NCI-H128 (cell line): ENCODE data around the gene NXN.
"Not testable (repeated sequence)": the region's sequence is repeated elsewhere in the genome, so short reads cannot be mapped to it uniquely, and the experiment has no call there.

ENCODE experiments used
- DNase-seq: peaks from one replicate; lab custom pipeline; 2025; ENCODE audit not compliant: unreplicated experiment; lab: John Stamatoyannopoulos, UW

Gene NXN

DNA sequence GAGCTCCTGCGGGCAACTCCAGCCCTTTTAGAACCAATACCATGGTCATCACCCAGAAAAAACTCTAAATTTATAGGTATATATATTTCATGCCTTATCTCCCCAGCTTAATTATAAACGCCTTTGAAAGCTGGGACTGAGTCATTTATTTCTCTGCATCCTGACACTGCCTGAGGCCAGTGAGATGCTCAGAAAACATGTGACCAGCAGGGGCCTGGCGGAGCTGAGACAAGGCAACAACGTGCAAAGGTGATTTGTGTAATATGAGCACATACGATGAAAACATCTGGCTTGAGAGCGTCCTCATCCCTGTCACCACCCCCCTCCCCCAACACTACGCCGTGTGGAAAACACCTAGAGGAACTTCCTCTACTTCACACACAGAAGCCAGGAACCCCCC lies 22.7 kb downstream of the NXN start:
- DNase-seq: no peak

DNA sequence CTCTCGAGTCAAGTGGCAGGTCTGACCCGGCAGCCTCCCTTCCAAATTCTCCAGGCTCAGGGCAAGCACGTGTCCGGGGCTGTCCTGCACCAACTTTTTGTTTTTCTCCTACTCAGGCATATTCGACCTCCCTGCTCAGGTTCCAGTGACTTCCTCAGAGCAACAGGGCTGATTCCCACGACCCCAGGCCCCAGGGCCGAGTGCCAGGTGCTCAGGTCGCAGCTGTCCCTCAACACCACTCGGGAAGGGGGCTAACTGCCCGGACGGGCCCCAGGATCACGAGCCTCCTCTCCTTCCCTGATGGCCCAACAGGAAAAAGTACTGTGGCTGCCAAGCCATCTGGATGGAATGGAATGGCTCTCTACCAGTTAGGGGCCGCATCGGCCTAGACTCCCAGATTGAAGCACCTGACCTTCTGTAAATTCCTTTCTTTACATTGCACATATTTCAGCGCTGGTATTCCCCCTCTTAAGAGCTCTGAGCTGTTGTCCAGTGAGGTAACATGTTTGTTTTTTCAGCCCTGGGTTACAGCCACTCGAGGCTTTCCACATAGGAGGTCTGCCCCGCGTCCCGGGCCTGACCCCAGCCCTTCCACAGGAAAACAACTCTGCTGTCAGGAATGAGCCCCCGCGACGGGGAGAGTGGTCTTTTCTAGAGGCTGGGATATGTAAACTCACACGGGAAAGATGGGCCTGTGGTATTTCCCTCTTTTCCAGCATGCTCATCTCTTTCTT lies 25.0 kb downstream of the NXN start:
- DNase-seq: no peak

DNA sequence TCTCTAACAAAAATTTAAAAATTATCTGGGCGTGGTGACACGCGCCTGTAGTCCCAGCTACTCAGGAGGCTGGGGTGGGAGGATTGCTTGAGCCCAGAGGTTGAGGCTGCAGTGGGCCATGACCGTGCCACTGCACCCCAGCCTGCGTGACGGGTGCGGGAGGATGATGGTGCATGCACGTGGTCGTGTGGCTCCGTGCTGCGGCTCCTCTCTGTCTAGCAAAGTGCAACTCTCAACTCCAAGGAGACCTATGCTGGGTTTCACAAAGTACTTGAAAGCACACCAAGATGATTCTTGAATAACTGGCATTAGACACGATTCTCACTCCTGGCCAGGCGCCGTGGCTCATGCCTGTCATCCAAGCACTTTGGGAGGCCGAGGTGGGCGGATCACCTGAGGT lies 25.8 kb downstream of the NXN start:
- no peak for DNase-seq

DNA sequence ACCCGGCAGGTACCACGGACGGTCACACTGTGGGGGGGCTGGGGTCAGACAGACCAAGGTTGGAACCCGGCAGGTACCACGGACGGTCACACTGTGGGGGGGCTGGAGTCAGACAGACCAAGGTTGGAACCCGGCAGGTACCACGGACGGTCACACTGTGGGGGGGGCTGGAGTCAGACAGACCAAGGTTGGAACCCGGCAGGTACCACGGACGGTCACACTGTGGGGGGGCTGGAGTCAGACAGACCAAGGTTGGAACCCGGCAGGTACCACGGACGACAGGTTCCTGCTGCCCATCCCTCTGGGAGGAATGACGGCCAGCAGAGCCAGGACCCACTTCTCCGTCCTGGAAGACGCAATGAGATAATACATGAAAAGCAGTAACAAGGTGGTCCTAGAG lies 27.0 kb downstream of the NXN start:
- DNase-seq: not testable (repeated sequence)

DNA sequence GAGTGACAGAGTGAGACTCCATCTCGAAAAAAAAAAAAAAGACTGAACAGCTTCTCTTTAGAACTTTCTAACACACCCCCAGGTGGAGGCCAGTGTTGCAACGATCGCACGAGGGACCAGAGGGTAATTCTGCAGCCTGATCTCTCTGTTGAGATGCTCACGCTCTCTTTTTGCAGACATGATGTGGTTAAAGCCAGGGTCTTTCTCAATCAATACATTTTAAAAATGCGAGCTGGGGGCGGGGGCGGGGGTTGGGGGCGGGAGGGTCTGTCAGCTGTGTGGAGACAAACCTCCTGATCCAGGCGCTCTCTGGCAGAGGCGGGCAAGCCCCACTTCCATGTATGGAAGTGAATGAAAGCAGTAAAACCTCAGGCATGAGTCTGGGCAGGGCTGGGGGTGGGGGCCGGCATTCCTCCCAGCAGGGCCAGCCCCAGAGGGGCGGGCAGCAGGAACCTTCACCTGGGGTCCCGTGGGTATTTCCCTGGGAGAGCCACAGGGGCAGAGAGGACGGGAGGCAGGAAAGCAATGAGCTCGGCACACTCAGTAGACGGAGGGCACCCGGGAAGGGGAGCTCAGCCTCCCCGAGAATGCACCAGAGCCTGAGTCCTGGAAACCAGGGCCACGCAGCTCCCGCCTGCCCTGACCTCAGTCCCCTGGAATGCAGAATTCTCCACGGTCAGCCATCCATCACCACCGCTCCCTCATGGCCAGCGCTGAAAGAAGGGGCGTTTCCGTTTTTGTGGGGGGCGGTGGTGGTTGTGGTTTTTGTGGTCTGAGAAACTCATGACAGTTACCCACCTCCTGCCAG lies 28.0 kb downstream of the NXN start:
- no peak for DNase-seq

DNA sequence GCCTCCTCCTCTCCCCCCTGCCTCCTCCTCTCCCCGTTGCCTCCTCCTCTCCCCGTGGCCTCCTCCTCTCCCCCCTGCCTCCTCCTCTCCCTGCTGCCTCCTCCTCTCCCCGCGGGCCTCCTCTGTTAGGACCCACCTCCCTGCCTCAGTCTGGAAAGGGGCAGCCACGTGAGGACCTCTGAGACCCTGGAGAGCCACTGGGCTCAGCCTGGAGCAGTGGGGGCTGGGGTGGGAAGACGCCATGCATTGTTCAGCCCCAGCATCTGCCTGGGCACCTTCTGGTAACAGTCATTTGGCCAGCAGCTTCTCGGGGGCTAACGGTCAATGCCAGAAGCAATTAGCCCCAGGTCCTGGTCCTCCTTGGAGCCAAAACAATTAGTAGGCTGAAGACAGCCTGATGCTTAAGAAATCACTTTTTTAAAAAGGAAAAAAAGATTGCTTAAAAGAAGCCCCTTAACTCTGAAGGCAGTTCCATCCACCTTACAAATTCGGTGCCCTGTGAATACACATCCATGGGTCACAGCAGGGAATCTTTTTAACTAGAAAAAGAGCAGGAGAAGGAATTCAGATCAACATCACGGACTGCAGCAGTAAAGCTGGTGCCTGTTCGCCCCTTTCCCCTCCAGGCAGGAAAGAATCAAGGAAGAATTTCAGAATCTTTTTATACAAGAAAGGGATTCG lies 29.8 kb downstream of the NXN start:
- no peak for DNase-seq

DNA sequence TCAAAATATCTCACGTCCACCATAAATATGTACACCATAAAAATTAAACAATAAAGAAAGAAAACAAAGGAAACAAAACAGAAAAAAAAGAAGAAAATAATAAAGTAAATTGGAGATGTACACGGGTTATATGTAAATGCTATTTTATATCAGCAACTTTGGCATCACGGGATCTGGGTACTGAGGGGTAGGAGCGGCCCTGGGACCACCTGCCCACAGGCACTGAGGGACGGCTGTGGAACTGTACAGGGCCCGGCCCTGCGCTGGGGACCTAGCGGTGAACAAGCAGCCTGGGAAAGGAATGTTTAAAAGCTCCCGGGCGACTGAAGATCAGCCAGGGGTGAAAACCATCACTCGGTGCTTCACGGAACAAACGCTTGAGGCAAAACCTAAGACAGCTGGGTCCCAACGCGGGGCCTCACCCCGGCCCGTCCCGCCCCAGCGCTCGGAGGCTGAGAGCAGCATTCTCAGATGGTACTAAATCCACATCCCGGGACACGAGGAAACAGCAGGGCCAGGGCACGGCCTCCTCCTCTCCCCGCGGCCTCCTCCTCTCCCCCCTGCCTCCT lies 31.2 kb downstream of the NXN start:
- no peak for DNase-seq

DNA sequence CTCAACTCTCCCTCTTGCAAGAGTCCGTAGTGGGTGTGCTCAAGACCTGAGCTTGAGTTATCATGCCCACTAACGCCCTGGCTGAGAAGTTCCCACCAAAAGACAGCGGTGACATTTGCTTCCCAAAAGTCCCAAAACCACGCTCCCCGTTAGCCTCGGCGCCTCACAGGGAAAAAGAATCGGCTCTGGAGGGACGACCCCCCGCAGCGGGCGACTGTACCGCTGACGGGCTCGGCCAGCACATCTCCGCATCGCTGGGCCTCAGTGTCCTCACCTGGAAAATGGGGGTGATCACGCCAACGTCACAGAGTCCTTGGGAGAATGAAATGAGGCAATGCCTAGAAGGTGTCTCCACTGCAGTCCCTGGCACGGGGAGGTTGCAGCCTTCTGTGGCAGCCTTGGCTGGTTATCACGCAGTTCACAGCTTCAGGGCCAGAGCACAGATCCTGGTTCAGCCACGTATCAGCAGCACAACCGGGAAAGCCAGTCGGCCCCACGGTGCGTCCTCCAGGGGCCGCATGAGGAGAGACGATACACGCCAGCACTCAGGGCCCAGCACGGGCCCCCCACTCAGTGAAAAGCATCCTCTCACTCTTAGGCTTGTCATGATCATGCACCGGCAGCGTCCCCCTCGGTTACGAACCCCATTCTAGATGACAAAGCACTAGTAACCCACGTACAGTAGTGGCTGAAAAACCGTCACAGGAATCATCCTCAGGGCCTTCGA lies 32.9 kb downstream of the NXN start:
- DNase-seq: no peak

DNA sequence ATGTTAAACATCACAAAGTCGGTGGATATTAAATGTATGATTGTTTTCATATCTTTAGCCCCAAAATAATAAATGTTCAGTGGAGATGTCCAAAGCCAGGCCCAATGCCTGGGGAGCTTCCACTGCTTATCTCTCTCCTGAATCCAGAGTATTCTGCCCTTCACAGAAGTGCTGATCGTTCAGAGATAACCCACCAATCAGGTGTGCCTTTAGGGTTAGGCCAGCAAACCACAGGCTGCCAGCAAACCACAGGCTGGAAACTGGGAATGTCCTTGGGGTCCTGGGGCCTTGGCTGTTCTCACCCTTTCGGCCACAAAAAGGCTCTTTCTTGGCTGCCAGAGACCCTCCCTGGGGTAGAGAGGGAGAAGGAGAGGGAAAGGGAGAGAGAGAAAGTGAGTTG lies 33.9 kb downstream of the NXN start:
- DNase-seq: no peak

DNA sequence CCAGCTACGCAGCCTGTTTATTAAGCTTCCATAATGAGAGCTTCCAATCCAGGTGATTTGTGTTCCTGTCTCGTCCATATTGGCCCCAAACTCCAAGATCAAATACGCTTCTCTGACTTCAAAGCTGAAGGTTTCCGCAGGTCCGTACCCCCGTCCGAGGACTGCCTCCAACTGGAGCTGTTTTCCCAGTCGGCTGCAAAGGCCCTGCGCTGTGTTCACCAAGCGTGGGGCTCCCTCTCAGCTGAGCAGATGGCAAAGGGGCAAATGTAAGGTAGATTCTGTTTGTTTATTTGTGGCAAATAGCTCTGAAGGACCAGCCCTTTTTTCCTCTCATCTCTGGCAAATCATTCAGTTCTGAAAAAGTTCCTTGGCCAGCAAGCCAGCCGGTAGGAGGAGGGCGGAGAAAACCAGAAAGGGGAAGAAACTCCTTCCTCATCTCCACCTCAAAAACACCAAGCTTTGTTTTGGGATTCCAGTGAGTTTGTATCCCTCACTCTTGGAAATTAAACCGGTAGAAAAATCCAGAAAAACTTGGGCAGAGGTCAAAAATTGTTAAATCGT lies 35.2 kb downstream of the NXN start:
- DNase-seq: no peak

DNA sequence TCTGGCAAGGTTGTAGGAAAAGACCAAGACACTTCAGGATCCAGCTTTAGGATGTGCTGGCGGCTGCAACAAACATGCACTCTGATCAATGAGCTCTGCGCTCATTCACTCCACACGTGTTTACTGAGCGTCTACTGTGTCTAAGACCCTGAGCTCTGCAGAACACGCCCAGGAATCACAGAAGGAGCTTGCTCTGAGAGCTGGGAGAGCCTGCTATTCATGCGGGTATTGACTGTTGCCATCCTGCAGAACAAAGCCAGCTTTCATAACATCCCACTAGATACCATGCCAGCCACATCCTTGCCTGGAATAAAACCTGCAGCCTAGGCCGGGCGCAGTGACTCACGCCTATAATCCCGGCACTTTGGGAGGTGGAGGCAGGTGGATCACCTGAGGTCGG lies 44.1 kb downstream of the NXN start:
- no peak for DNase-seq

DNA sequence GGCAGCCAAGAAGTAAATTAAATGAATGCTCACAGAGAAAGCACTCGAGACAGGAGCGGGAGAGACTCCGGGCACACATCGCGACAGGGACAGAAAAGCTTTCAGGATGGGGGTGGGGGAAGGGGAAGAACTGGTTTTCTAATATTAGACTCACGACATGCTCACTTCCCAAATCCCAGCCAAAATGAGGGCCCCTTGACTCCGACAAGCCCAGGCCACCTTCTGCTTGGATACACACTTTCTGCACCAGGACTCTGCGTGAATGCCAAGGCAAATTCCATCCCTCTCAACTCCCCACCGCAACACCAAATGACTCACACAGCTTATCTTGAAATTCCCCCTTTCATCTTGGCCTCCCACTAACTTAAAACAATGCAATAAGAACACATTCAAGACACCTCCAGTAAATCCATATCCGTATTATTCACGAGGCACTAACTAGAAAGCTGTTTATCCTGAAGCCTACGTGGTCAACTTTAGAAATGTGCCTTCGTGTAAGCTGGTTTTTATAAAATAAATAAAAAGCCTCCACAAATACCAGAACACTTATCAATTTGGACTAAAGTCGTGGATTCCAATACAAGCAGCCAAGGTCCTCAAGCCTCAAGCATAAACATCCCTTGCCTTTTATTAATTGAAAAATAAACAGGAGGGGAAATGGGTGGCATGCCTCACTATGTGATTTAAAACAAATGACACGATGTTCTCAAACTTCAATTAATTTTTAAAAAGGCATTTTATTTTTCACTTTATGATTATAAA lies 46.1 kb downstream of the NXN start:
- DNase-seq: no peak

DNA sequence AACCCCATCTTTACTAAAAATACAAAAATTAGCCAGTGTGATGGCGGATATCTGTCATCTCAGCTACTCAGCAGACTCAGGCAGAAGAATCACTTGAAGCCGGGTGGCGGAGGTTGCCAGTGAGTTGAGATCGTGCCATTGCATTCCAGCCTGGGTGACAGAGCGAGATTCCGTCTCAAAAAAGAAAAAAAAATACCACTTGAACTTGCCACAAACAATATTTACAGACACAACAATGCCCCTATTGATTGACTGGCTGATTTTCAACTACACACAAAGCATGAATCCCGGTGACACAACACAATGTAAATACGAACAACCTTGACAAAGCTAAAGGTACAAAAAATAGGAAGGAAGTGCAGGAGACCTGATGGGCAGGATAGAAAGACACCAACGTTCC lies 49.3 kb downstream of the NXN start:
- DNase-seq: no peak

DNA sequence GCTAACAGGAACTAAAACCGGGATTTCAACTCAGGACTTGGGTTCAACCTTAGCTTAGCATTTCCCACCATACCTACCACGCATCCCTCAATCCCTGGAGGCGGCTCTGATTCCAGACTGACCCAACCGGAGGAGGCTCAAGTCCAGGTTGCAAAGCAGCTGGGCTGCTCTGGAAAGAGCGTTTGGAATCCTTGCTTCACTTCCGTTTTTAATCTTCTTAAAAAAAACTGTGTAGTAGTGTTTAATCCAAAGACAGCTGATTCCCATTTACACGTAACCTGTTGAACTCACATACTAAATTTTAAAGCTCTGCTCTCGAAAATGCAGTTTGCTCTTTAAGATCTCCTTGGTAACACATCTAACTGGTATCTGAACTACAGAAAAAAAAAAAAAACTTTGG lies 50.0 kb downstream of the NXN start:
- no peak for DNase-seq

DNA sequence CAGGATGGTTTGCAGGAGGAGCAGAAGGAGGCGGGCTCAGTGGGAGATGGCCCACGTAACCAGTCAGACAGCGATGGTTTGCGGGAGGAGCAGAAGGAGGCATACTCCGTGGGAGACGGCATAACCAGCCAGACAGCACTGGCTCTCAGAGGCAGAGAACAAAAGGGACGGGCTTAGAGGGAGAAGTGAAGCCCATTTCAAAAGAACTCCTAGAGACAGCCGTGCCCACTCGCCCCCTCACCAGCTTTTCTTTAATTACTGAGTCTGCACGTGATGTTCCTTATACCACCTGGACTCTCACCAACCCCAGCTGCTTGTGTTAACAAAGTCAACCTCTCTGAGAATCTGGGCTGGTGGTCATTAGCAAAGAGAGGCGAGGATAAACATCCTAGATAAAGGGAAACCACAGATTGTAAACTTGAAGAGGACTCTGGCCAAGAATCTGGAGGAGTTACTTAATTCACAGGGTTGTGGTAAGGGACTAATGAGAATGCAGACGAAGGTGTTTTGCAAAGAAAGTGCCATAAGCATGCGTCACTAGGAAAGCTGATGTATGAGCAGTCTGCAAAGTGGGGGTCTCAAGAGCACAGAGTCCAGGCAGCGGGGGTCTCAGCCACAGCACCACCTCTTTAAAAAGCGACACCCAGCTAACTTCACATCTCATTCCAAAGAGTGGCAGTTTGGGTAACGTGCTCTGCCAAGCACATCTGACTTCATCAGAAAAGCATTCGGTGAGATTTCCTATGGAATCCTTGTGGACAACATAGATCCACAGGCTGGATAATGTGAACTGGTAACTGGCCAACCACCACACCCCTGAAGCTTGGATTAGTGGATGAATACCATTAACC lies 51.7 kb downstream of the NXN start:
- no peak for DNase-seq

DNA sequence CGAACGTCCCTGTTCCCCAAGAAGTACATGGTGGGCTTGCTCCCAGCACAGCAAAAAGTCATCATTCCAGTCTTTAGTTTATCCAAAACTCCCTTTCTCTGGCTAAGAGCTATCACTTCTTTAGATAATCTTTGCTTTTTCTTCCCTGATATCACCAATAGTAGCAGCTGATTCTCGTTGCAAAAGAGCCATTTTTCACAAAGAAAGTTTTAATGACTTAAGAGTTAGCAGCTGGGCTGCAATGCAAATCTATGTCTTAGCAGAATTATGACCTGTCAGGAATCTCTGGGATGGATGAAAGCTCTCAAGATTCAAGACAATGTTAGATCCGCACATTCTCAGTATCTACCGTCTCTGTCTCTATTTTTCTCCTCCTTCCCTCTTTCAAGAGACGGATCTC lies 53.8 kb downstream of the NXN start:
- no peak for DNase-seq

DNA sequence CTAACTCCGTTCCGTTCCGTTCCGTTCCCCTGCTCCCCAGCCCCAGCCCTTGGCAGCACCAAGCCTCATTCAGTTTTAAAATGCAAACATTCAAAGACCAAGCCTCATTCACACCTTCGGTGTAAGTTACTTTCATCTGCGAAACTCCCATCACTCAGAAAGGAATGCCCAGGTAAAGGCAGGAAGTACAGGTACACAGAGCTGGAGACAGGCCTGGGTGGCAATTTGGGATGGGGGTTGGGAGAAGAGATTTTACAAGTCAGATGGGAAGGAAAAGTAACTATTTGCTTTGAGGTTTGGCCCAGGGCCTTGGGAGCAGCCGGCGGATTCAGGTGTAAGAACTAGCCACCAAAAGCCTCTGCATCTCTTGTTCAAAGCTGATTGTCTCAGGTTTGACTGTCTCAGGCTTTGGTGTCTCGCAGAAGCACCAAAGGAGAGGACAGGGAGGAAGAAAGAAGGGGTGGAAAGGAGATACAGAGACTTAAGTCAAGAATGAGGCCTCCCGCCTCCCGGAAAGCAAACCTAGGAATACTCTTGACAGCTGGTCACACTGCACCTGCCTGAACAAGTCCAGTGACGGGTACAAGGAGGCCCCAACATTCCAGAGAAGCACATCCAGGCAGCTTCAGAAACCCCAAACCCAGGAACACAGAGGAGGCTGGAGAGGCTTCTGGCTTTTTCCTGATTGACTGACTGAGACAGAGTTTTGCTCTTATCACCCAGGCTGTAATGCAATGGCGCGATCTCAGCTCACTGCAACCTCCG lies 54.7 kb downstream of the NXN start:
- no peak for DNase-seq

DNA sequence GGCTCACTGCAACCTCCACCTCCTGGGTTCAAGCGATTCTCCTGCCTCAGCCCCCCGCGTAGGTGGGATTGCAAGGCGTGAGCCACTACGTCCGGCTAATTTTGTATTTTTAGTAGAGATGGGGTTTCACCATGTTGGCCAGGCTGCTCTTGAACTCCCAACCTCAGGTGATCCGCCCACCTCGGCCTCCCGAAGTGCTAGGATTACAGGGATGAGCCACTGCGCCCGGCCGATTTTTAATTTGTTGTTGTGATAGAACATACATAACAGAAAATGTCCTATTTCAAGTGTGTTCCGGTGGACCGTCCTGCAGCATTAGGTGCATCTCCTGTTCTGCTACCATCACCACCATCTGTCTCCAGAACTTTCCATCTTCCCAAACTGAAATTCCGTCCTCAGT lies 55.3 kb downstream of the NXN start:
- DNase-seq: not testable (repeated sequence)
